Keratinocyte (primary cell): ENCODE results near the gene CCL28.

ENCODE experiments used
- EZH2 ChIP-seq: IDR thresholded peaks from one replicate; pipeline ENCODE4 v1.6.1; 2012; ENCODE audit warnings: inconsistent platforms, mild to moderate bottlenecking, low read length, moderate library complexity
- TF ChIP-seq, protein P1 (sequence below), 3 experiments: IDR thresholded peaks in 1 of 3; conservative IDR thresholded peaks in 1 of 3; optimal IDR thresholded peaks in 1 of 3; 2 replicates in 2 of 3; 3 replicates in 1 of 3; pipeline versions ENCODE3 to v1.5.1; 2011; ENCODE audit warnings: low read length in 3 of 3, mild to moderate bottlenecking in 3 of 3, moderate library complexity in 2 of 3, control low read depth in 1 of 3, inconsistent platforms in 1 of 3; ENCODE audit not compliant: insufficient read depth in 2 of 3; ENCODE audit errors: extremely low read depth in 1 of 3

DNA sequence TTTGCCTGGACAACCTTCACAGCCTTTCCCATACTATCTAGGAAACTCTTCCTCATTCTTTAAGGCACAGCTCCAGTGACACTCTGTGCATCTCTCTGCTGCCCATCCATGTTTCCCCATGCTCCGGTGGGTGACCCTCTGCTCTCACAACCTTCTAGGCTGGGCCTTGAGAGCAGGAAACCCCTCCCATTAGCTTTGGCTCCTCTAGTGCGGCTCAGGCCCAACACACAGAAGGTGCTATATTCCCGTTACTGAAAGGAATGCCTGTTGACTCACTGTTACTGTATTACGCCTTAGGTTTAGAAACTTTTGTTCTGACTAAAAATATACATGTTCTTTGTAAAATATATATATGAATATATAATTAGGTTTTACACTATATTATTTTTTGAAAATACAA is 8.1 kb upstream of the CCL28 start:
- TF ChIP-seq, protein P1, sequence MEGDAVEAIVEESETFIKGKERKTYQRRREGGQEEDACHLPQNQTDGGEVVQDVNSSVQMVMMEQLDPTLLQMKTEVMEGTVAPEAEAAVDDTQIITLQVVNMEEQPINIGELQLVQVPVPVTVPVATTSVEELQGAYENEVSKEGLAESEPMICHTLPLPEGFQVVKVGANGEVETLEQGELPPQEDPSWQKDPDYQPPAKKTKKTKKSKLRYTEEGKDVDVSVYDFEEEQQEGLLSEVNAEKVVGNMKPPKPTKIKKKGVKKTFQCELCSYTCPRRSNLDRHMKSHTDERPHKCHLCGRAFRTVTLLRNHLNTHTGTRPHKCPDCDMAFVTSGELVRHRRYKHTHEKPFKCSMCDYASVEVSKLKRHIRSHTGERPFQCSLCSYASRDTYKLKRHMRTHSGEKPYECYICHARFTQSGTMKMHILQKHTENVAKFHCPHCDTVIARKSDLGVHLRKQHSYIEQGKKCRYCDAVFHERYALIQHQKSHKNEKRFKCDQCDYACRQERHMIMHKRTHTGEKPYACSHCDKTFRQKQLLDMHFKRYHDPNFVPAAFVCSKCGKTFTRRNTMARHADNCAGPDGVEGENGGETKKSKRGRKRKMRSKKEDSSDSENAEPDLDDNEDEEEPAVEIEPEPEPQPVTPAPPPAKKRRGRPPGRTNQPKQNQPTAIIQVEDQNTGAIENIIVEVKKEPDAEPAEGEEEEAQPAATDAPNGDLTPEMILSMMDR (optimal IDR thresholded peaks at IDR 0.05 in 1 of 3, IDR thresholded peaks at IDR 0.05 in 1 of 3, conservative IDR thresholded peaks at IDR 0.05 in 1 of 3; ENCODE audit: extremely low read depth in 1 of 3, insufficient read depth in 2 of 3, low read length in 3 of 3), result no peak
- TF ChIP-seq EZH2, result no peak
